ENCODE results near the gene THADA.
"Not testable (repeated sequence)": the region's sequence is repeated elsewhere in the genome, so short reads cannot be mapped to it uniquely, and the experiment has no call there.

THADA gene

GRCh38 chr2:43410055-43410604 lies 185.7 kb downstream of the THADA start:
- DNase-seq (ENCODE audit: low read depth): no peak

- DNase-seq (ENCODE audit: low read depth): no peak
These were observed 187.3 kb downstream of the THADA start for GRCh38 chr2:43408407-43409160.

GRCh38 chr2:43407935-43408334 lies 187.9 kb downstream of the THADA start:
- DNase-seq (ENCODE audit: low read depth): no peak

- DNase-seq (ENCODE audit: low read depth): no peak
These were observed 189.1 kb downstream of the THADA start for GRCh38 chr2:43406651-43407279.

- DNase-seq (ENCODE audit: low read depth): no peak
These were observed 190.0 kb downstream of the THADA start for GRCh38 chr2:43405829-43406228.

- no peak for DNase-seq (ENCODE audit: low read depth)
These were observed 193.3 kb downstream of the THADA start for GRCh38 chr2:43402452-43402937.

- no peak for DNase-seq (ENCODE audit: low read depth)
These were observed 193.8 kb downstream of the THADA start for GRCh38 chr2:43402002-43402401.

- no peak for DNase-seq (ENCODE audit: low read depth)
These were observed 195.3 kb downstream of the THADA start for GRCh38 chr2:43400508-43400907.

GRCh38 chr2:43399515-43400264 lies 196.1 kb downstream of the THADA start:
- DNase-seq (ENCODE audit: low read depth): no peak

GRCh38 chr2:43399098-43399497 lies 196.7 kb downstream of the THADA start:
- no peak for DNase-seq (ENCODE audit: low read depth)

- no peak for DNase-seq (ENCODE audit: low read depth)
These were observed 198.0 kb downstream of the THADA start for GRCh38 chr2:43397821-43398220.

GRCh38 chr2:43397411-43397810 lies 198.4 kb downstream of the THADA start:
- no peak for DNase-seq (ENCODE audit: low read depth)

- DNase-seq (ENCODE audit: low read depth): not testable (repeated sequence)
These were observed 199.5 kb downstream of the THADA start for GRCh38 chr2:43396344-43396743.

- no peak for DNase-seq (ENCODE audit: low read depth)
These were observed 201.9 kb downstream of the THADA start for GRCh38 chr2:43393918-43394317.

- DNase-seq (ENCODE audit: low read depth): no peak
These were observed 204.0 kb downstream of the THADA start for GRCh38 chr2:43391878-43392215.

- no peak for DNase-seq (ENCODE audit: low read depth)
These were observed 204.5 kb downstream of the THADA start for GRCh38 chr2:43391201-43391877.

- no peak for DNase-seq (ENCODE audit: low read depth)
These were observed 206.0 kb downstream of the THADA start for GRCh38 chr2:43389581-43390466.

GRCh38 chr2:43388371-43388770 lies 207.5 kb downstream of the THADA start:
- no peak for DNase-seq (ENCODE audit: low read depth)

- no peak for DNase-seq (ENCODE audit: low read depth)
These were observed 208.5 kb downstream of the THADA start for GRCh38 chr2:43387092-43388062.

GRCh38 chr2:43386679-43387078 lies 209.2 kb downstream of the THADA start:
- not testable (repeated sequence) for DNase-seq (ENCODE audit: low read depth)
